Measurements from ENCODE around the gene CASP5.

DNA sequence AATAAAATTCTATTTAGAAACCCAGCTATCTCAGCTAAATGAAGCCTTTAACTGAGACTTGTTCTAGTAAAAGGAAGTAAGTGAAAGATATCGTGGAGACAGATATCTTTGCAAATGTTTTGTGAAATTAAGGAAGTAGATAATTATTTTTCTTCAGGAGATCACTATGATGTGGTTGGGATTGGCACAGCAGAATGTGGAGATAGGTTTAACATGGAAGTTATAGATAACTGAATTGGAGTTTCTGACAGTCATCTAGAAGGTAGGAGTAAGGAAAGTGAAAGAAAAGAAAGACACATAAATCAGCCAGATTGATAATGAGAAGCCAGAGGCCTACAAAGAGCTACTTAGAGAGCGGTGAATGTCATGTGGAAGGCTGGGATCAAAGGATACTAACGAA, 4.7 kb upstream of the CASP5 start:
- TF ChIP-seq YY1 (IDR thresholded peaks at IDR 0.05; ENCODE audit: insufficient read depth, insufficient read length) = no peak
- no peak for TF ChIP-seq ZNF274 (IDR thresholded peaks at IDR 0.05; ENCODE audit: low read depth, low read length)
- no peak for TF ChIP-seq SUZ12 (IDR thresholded peaks at IDR 0.05; ENCODE audit: extremely low read depth, insufficient read depth, insufficient read length)

Data from NT2/D1 (cell line).